Activated T-helper 1 cell treated with Interleukin-2 at 50 U/mL for 16 hours (primary cell): Measurements from ENCODE around the gene SLC2A6.

Experiments
- DNase-seq: peaks from one replicate; pipeline ENCODE4 v3.0.0-alpha.2; 2020; ENCODE audit warnings: low read depth

SLC2A6 gene

DNA sequence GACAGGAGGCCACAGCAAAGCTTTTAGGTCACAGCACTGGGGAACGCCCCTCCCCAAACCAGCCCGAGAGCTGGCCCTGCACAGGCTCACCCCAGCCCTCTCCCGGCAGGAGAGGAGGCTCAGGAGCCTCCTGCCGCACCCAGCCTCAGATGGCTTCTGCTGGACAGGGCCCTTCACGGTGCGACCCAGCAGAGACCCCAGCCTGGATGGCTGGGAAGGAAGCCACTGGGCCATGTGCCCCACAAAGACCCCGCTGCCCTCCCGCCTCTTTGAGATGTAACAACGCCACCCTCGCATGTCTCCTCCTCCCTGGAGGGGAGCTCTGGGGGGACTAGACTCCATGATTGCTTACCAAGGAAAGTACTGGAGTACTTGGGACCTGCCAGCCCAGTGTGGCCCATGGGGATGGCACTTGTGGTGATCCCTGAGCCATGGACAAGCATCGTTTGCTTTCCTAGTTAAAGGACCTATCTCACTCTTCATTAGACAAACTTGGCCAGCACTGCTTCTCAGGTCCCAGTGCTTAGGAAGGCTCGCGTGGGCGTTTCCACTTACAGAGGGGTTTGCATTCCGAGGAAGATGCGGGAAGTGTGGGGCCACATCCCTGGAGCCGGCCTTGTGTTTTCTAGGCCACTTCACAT lies 36.8 kb upstream of the SLC2A6 start:
- no peak for DNase-seq

DNA sequence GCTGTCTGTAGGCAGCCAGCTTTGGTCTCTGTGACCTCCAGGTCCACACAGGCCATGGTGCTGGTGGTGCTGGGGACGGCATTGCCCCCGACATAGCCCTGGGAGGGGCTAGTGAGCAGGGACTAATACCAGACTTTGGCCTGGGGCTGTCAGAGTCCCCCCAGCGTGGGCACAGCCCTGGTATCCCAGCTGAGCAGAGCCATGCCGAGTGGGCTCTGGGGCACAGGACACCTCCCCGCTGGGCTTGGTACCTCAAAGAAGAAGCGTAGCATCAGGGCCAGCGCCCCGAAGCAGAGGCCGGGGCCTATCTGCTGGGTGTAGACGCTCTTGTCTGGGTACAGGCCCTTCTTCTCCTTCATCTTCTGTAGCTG lies 36.3 kb upstream of the SLC2A6 start:
- no peak for DNase-seq

DNA sequence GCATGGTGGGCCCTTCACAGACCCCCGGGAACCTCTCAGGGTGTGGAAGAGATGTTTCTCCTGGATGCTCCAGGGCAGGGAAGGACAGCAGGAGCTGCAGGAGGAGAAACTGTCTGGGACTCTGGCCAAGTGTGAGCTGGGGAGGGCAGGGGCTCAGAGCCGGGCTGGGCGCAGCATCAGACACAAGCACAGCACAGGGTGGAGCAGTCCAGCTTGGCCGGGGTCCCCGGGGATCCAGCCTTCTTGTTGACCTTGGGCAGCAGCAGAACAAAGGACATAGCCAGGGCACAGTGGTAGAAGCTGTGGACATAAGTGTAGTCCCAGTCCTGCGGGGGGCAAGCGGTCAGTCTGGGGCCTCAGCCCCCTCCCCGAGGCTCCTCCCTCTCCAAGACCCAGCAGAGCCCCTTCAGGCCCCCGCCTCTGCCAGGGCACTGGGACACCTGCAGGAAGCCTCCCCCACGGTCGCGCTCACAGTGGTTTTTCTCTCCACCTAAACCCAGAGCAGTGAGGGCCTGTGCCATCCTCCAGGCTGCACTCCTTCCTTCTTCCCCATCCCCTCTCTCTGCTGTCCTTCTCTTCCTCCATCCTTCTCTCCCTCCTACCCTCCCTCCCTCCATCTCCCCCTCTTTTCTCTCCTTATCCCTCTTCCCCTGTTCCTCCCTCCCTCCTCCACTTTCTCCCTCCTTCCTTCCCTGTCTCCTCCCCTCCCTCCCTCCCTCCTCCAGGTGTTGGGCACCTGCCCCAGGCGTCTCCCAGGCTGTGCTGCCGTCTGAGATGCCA lies 35.8 kb upstream of the SLC2A6 start:
- DNase-seq: no peak

DNA sequence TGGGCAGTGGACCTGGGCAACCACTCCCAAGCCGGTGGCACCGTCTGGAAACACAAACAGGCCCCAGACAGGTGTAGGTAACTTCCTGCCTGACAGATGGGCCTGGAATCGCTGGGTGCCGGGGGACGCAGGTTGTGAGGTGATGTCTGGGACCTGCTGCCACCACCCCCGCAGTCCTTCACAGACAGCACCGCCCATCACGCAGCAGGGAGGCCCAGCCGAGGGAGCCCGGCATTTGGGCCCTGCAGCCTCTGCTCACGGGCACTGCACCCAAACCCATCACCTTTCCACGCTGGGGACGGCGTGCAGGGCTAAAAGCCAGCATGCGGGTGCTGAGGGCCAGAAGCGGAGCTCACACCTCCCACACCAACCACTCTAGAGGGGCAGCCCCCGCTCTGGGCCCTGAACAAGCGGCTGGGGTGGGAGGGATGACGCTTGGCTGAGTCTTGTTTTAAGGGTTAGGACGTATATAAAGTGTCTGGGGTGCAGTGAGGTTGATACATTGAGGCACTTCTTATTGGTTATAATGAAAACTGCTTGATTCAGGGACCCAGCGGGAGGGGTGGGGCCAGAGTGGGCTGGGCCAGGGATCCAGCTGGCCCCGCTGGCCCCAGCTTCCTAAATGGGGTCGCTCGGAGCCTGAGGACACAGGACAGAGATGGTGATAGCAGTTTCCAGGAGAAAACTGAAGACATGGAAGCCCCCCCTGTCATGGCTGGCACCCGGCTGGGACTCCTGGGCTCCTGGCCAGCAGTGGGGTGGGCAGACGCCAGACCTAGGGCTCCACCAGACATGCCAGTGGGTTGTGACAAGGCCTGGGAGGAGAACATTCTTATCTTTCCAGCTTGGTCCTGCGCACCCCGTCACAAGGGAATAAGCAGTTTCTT lies 34.6 kb upstream of the SLC2A6 start:
- no peak for DNase-seq

DNA sequence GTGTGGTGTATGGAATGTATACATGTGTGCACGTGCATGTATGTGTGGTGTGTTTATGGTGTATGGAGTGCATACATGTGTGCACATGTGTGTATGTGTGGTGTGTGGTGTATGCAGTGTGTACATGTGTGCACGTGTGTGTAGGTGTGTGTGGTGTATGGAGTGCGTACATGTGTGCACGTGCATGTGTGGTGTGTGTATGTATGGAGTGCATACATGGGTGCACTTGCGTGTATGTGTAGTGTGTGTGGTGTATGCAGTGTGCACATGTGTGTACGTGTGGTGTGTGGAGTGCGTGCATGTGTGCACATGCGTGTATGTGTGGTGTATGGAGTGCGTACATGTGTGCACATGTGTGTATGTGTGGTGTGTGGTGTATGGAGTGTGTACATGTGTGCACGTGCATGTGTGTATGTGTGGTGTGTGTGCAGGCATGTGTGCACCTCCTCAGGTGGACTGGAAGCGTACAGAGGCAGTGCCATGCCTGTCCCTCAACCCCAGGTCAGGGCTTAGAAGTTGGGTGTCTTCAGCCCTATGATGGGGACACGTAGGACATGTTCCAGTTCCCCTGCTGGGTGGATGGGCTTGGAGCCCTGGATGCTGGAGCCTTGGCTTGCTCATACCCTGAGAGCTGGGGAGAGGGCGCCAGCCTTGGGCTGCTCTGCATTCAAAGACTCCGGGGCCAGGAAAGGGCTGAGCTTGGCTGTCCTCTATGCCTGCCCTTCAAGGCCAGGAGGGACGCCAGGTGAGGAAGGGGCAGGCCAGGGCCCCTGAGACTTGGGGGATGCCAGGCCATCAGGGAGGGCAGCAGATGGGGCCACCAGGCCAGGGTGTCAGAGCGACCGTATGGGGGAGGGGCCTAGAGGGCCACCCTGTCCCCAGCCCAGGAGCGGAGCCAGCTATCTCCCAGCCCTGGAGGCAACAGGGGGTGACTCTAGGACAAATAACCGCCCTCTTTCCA lies 33.6 kb upstream of the SLC2A6 start:
- no peak for DNase-seq

DNA sequence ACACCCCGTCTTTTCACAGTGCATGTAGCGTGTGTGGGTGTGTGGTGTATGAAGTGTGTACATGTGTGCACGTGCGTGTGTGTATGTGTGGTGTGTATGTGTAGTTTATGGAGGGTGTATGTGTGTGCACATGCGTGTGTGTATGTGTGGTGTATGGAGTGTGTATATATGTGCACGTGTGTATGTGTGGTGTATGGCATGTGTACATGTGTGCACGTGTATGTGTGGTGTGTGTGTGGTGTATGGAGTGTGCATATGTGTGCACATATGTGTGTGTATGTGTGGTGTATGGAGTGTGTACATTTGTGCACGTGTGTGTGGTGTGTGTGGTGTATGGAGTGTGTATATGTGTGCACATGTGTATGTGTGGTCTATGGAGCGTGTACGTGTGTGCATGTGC lies 32.7 kb upstream of the SLC2A6 start:
- DNase-seq: no peak

- DNase-seq: no peak
Measured at GRCh38 chr9:133510926-133511505, 32.1 kb upstream of the SLC2A6 start.

DNA sequence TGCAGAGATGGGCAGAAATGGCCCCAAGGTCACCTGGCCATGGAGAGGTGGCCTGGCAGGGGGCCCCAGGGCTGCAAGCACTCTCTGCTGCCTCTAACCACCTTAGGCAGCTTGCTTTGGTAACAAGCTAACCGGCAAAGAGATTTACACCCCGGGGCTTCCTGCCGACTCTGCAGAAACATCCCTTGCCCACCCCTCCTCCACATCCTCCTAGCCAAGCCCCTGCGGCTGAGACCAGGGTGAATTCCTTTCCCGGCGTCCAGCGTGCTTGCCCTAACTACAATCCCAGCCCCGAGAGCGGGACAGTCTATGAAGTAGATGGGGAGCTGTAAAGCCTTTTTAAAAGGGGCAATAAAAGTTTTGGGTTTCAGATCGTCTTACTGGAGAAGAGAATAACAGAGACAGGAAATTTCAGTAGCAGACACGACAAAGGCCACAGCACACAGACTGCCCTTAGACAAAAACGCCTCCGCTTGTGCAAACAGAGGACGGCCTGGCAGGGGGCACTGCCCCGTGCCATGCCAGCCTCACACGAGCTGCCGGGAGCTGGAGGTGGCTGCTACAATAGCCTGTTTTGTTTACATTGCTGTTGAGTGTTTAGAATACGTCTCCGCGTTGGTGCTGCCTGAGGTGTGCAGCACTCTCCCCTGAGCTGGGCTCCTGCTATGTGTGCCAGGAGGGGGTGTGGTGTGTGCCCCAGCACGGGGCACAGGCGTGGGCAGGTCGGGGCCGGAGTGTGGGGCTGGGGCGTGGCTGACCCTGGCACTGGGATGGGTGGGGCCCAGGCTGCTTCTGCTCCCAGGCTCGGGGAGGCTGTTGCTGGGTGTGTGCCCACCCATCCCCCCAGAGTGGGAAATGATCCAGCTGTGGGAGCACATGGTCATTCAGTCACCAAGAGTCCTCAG lies 30.5 kb upstream of the SLC2A6 start:
- DNase-seq: no peak

GRCh38 chr9:133508046-133508445 lies 29.1 kb upstream of the SLC2A6 start:
- DNase-seq: no peak

- DNase-seq: no peak
Measured at GRCh38 chr9:133507246-133507965, 28.5 kb upstream of the SLC2A6 start.

GRCh38 chr9:133506653-133507038 lies 27.7 kb upstream of the SLC2A6 start:
- no peak for DNase-seq

- no peak for DNase-seq
Measured at GRCh38 chr9:133505901-133506652, 27.2 kb upstream of the SLC2A6 start.

DNA sequence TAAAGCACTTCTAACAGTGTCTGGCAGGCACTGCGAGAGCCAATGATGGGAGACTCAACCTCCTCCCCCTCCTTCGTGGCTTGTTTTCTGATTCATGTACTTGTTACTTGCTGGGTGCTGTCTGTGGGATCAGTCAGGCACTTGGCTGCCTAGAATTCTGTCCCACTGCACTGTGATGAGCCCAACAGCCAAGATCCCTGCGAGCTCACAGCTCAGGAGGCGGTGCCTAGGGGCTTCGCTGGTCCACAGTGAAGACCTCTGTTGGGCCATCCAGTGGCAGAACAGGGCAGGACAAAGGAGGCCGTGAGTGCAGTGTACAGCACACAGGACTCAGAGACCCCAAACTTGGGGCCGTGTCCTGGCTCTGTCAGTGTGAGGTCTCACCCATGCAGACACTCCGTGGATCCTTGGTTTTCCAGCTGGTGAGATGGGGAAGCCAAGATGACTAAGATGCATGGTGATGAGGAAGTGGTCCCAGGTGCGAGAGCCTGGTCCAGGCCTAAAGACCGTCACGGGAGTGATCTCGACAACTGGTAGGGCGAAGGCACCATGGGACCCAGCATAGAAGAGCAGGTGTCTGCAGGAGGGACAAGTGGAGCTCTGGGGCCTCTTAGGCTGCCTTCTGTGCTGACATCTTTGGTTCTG lies 26.4 kb upstream of the SLC2A6 start:
- DNase-seq: no peak

GRCh38 chr9:133502112-133502511 lies 23.2 kb upstream of the SLC2A6 start:
- no peak for DNase-seq

GRCh38 chr9:133499892-133500270 lies 21.0 kb upstream of the SLC2A6 start:
- no peak for DNase-seq

- no peak for DNase-seq
Measured at GRCh38 chr9:133499132-133499891, 20.4 kb upstream of the SLC2A6 start.
